OCI-LY3 (cell line): ENCODE measurements around the gene DIP2C.
A peak's percentile ranks its signal among the peaks of the same experiment; 100 is the strongest.

Experiments used
- H2AFZ ChIP-seq: fragments of 200-600, 300-600 bp; shearing (Covaris generic); 2 replicates; pipeline ENCODE4 v1.6.0; 2014; ENCODE audit warnings: antibody characterized with exemption, low read depth, low read length
- H3K27ac ChIP-seq: fragments of 200-600, 300-600 bp; sonication (generic); 2 replicates; pipeline ENCODE4 v1.5.1; 2014; ENCODE audit warnings: mild to moderate bottlenecking, low read length, moderate library complexity, mixed read lengths
- H3K27me3 ChIP-seq: fragments of 200-600, 300-600 bp; sonication (generic); 2 replicates; pipeline ENCODE4 v1.6.1; 2014; ENCODE audit warnings: low read depth, low read length, mixed read lengths
- H3K36me3 ChIP-seq: fragments of 200-600, 300-600 bp; sonication (generic); replicated peaks from 2 replicates; pipeline ENCODE3; 2014; ENCODE audit warnings: low read depth, low read length, mixed read lengths
- H3K4me1 ChIP-seq: fragments of 300-600, 200-600 bp; sonication (generic); 2 replicates; pipeline ENCODE4 v1.6.1; 2014; ENCODE audit warnings: low read length, mixed read lengths
- H3K4me2 ChIP-seq: fragments of 200-600, 300-600 bp; sonication (generic); 2 replicates; pipeline ENCODE4 v1.6.1; 2014; ENCODE audit warnings: low read length, mixed read lengths
- H3K4me3 ChIP-seq: fragments of 300-600, 200-600 bp; sonication (generic); 2 replicates; pipeline ENCODE4 v1.5.1; 2014; ENCODE audit warnings: antibody characterized with exemption, mild to moderate bottlenecking, low read length, moderate library complexity
- H3K79me2 ChIP-seq: fragments of 300-600, 200-600 bp; shearing (Covaris generic); 2 replicates; pipeline ENCODE4 v1.6.1; 2014; ENCODE audit warnings: mild to moderate bottlenecking, low read length, mixed read lengths
- H3K9ac ChIP-seq: fragments of 300-600, 200-600 bp; shearing (Covaris generic); 2 replicates; pipeline ENCODE4 v1.6.0; 2014; ENCODE audit warnings: mild to moderate bottlenecking, low read length, moderate library complexity
- H3K9me3 ChIP-seq: fragments of 200-600, 300-600 bp; shearing (Covaris generic); 2 replicates; pipeline ENCODE4 v1.6.1; 2014; ENCODE audit warnings: low read length, mixed read lengths; ENCODE audit not compliant: insufficient read depth
- H4K20me1 ChIP-seq: fragments of 200-600, 300-600 bp; sonication (generic); 2 replicates; pipeline ENCODE4 v1.6.1; 2016; ENCODE audit warnings: low read length, mixed read lengths; ENCODE audit not compliant: insufficient read depth
- EZH2phosphoT487 ChIP-seq: fragments of 200-600 bp; shearing (Covaris generic); IDR thresholded peaks from 2 replicates; pipeline ENCODE4 v1.6.1; 2018; ENCODE audit warnings: antibody characterized with exemption, mixed run types, low read depth
- TF ChIP-seq, protein P1 (sequence below): fragments of 200-600, 300-600 bp; sonication (generic); IDR thresholded peaks from 2 replicates; pipeline ENCODE4 v1.5.1; 2014; ENCODE audit warnings: antibody characterized with exemption, low read length, low read depth

DIP2C gene

DNA sequence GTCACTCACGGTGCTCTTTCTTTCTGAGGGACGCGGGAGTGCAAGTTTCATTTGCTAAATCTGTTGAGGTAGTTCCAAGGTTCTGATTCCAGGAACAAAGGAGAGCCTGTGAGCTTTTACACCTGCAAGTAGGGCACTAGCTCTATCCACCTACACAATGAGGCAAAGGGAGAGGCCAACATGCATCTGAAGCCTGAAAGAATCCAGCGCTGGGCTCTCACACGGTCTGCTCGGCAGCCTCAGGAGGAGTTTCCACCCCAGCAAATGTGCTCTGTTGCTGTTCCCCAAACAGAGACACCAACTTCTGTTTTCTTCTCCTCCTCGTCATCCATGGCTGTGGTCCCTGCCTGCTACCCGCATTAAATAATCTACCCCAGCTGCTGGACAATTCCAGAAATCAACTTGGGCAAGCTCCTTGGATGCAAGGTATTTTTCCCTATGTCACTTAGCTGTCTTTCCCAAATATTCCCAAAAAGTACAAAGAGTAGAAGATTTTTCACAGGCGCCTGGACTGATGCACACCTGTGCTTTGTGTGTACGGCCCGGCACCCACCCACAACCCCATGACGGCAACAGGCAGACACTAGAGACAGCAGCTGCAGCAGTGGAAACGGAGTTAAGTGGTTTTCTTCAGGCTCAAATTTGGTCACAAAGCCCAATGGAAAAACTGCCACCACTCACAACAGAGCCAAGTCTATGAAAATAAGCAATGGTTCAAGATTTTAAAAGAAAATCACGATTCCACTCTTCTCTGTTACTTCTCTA is 377.4 kb downstream of the DIP2C start:
- Histone ChIP-seq H2AFZ (peak overlapping the region; percentile 85), H3K9ac (peak overlapping the region; percentile 7; the same call in 1 of the 2 replicates), H3K27me3 (no peaks in the 10 kb centered on the region), H4K20me1 (no peaks in the 10 kb centered on the region), H3K79me2 (no peaks in the 10 kb centered on the region), H3K27ac (no peak overlapping the region), H3K4me1 (peaks cover 20% of the 10 kb centered on the region), H3K4me3 (peak overlapping the region; percentile 71), H3K36me3 (no peaks in the 10 kb centered on the region), H3K9me3 (peaks cover 3% of the 10 kb centered on the region; the same call in 1 of the 2 replicates), H3K4me2 (peak overlapping the region; percentile 83)
- TF ChIP-seq EZH2phosphoT487: no peak
- TF ChIP-seq, protein P1, sequence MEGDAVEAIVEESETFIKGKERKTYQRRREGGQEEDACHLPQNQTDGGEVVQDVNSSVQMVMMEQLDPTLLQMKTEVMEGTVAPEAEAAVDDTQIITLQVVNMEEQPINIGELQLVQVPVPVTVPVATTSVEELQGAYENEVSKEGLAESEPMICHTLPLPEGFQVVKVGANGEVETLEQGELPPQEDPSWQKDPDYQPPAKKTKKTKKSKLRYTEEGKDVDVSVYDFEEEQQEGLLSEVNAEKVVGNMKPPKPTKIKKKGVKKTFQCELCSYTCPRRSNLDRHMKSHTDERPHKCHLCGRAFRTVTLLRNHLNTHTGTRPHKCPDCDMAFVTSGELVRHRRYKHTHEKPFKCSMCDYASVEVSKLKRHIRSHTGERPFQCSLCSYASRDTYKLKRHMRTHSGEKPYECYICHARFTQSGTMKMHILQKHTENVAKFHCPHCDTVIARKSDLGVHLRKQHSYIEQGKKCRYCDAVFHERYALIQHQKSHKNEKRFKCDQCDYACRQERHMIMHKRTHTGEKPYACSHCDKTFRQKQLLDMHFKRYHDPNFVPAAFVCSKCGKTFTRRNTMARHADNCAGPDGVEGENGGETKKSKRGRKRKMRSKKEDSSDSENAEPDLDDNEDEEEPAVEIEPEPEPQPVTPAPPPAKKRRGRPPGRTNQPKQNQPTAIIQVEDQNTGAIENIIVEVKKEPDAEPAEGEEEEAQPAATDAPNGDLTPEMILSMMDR: no peak

DNA sequence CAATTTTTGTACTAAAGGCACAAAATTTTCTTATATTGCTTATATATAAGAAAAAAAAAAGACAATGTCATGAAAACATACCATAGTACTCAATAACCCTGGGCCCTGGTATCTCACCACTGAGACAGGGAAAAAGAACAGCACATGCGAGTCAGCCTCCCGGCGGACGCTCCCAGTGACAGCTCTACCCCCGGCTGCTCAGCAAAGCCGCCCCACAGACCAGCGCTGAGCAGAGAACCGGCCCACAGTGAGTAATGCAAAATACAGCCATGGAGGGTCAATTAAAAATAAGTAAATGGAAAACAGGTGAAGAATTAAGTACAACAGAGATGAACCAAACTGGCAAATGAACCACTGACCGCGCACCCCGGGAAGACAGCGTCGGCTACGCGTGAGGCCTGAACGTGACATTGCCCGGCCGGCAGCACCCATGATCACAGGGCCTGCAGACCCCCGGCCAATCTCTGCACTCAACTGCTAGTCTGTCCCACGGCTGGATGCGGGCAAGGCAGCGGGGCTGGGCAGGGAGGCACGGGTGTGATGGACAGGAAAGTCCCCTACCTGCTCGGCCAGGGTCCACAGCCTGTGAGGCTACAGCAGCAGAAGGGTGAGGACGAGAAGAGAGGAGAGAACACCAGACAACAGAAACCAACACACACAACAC is 378.4 kb downstream of the DIP2C start:
- H2AFZ ChIP-seq: no peak overlapping the region
- peak overlapping the region; percentile 83 for H3K4me2 ChIP-seq
- no peak for TF ChIP-seq EZH2phosphoT487
- TF ChIP-seq, protein P1: no peak
- peak overlapping the region; percentile 71 for H3K4me3 ChIP-seq
- peaks cover 3% of the 10 kb centered on the region; the same call in 1 of the 2 replicates for H3K9me3 ChIP-seq
- H3K27me3 ChIP-seq: no peaks in the 10 kb centered on the region
- no peak overlapping the region for H3K27ac ChIP-seq
- no peaks in the 10 kb centered on the region for H3K79me2 ChIP-seq
- no peaks in the 10 kb centered on the region for H3K36me3 ChIP-seq
- H3K9ac ChIP-seq: no peak overlapping the region
- H4K20me1 ChIP-seq: no peaks in the 10 kb centered on the region
- peaks cover 22% of the 10 kb centered on the region for H3K4me1 ChIP-seq

DNA sequence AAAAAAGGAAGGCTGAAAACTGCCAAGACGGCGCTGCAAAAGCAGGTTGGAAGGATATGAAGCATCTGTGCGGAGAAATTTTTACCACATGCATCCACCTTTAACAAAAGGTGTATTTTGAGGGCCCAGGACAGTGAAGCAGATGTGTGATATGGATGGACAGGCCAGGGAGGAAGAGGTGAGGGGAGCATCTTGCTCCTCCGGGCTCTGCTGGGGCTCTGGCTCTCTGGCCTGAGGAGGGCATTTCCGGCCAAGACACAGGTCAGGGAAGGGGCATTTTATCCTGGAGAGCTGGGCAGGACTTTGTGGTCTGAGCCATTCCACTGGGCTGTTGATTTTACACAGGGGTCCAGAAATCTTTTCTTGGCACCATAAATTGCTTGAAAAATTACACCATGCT is 379.1 kb downstream of the DIP2C start:
- Histone ChIP-seq H3K9me3 (peaks cover 3% of the 10 kb centered on the region; the same call in 1 of the 2 replicates), H3K9ac (no peak overlapping the region), H3K27ac (no peak overlapping the region), H3K4me2 (no peak overlapping the region), H4K20me1 (no peaks in the 10 kb centered on the region), H3K27me3 (no peaks in the 10 kb centered on the region), H3K79me2 (no peaks in the 10 kb centered on the region), H3K4me3 (no peak overlapping the region), H3K36me3 (no peaks in the 10 kb centered on the region), H2AFZ (no peak overlapping the region), H3K4me1 (peaks cover 22% of the 10 kb centered on the region)
- TF ChIP-seq, protein P1: no peak
- no peak for TF ChIP-seq EZH2phosphoT487

DNA sequence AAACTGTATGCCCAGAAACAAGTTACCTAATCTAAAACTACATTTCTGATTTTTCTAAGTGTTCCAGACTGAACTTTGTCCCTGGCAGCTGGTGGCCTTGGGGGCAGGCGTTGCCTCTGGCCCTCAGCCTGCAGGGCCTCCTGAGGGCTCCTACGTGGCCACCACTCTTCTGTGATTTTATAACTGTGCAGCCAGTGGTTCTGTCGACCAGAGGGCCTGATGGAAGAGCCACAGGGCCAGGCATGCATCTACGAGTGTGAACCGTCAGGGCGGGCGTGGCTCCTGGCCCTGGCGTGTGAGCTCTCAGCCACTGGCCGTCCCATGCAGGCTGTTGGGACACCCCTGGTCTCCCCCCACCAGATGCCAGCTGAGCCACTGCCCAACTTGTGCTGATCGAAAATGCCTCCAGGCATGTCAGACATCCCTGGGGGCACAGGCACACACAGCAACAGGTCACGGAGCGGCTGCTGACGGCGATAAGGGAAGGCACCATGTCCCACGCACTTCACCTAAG is 380.8 kb downstream of the DIP2C start:
- no peak overlapping the region for H2AFZ ChIP-seq
- H4K20me1 ChIP-seq: no peaks in the 10 kb centered on the region
- H3K4me3 ChIP-seq: no peak overlapping the region
- no peak overlapping the region for H3K4me2 ChIP-seq
- TF ChIP-seq, protein P1: no peak
- H3K9ac ChIP-seq: no peak overlapping the region
- H3K36me3 ChIP-seq: no peaks in the 10 kb centered on the region
- H3K4me1 ChIP-seq: peaks cover 22% of the 10 kb centered on the region
- no peak overlapping the region for H3K27ac ChIP-seq
- H3K27me3 ChIP-seq: no peaks in the 10 kb centered on the region
- no peaks in the 10 kb centered on the region for H3K79me2 ChIP-seq
- H3K9me3 ChIP-seq: peaks cover 3% of the 10 kb centered on the region; the same call in 1 of the 2 replicates
